CD4-positive, alpha-beta T cell treated with Interleukin-17A for 4 hours (primary cell): Measurements from ENCODE around the gene ADGRD2.

ENCODE experiments used
- DNase-seq: peaks from one replicate; pipeline ENCODE4 v3.0.0-alpha.2; 2020; ENCODE audit warnings: mixed read lengths

Gene ADGRD2

GRCh38 chr9:124458441-124458840, 8.2 kb downstream of the ADGRD2 start:
- no peak for DNase-seq

- no peak for DNase-seq
Measured at GRCh38 chr9:124462739-124463138, 12.5 kb downstream of the ADGRD2 start.

GRCh38 chr9:124465736-124466135, 15.5 kb downstream of the ADGRD2 start:
- no peak for DNase-seq

GRCh38 chr9:124467410-124468060, 17.3 kb downstream of the ADGRD2 start:
- DNase-seq = no peak

- no peak for DNase-seq
Measured at GRCh38 chr9:124468061-124468740, 17.9 kb downstream of the ADGRD2 start.

DNA sequence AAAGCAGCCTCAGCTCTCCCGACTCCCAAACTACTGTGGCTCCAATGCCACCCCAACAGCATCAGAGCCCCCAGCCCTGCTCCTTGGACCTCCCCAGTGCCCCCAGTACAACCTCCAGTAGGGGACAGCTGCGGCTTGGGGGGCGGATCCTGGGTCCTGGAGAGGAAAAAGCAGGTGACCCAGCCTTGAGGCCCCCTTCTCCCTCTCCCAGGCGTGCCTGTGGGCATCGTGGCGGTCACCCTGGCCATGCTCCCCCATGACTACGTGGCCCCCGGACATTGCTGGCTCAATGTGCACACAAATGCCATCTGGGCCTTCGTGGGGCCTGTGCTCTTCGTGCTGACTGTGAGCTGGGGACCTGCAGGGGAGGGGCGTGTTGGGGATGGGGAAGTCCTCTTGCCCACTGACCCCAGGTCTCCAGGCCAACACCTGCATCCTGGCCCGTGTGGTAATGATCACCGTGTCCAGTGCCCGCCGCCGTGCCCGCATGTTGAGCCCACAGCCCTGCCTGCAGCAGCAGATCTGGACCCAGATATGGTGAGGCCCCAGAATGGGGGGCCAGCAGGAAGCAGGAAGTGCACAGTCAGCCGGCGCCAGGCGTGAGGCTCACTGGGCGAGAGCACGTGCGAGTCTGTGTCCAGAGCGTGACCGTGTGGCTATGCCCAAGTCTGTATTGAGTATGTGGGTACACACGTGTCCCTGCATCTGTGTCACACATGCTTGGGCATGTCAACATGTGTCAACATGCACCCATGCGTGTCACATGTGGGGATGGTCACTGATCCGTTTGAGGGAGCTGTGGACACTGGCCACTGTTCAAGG, 19.0 kb downstream of the ADGRD2 start:
- no peak for DNase-seq

GRCh38 chr9:124470306-124470705, 20.1 kb downstream of the ADGRD2 start:
- DNase-seq = no peak

DNA sequence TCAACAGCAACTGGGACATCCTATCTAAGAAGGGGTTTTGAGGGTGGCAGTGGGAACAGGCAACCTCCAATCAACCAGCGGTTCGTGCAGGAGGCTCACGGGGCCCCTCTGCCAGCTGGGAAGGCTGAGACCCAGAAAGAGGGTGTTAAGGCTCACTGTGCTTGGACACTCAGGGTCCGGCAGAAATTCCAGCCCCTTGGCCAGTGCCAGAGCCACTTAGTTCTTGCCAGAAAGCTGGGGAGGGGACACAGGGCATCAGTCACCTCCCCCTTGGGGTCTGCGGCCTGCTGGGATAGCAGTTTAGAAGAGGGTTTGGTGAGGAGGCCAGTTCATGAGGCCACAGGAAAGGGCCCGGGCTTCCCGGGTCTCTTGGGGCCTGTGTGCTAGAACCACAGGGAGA, 20.5 kb downstream of the ADGRD2 start:
- no peak for DNase-seq

DNA sequence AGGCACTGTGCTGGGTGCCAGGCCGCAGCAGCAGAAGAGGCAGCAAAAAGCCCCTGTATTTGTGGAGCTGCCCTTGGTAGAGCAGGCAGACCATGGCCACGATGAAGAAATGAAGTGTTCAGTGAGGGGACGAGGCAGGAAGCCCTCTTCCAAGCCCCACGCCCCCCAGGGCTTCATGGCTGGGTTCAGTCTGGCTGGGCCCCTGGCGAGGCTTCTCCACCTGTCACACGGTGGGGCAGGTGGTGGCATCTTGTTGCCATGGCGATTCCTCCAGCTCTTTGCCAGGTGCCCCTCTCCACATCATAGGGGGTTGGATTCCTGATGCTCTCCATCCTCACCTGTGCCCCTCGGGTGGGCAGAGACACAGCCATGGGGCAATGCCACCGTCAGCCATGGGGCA, 21.5 kb downstream of the ADGRD2 start:
- DNase-seq = no peak

DNA sequence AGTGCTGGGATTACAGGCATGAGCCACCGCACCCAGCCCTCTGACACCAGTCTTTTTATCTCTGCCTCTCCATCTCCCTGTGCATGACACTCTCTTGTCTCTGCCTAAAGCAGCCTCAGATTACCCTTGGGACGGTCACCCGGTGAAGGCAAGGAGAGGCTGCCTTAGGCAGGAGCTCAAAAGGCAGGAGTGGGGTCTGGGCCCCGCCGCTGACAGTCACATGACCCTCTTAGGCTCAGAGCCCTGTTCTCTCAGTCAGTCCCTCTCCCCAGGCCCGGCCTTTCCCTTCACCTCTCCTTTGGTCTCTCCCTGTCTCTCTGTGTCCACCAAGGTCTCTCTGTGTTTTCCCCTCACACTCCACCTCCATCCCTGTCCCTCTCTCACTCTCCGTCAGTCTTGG, 22.5 kb downstream of the ADGRD2 start:
- DNase-seq = no peak

GRCh38 chr9:124473310-124473709, 23.1 kb downstream of the ADGRD2 start:
- no peak for DNase-seq

DNA sequence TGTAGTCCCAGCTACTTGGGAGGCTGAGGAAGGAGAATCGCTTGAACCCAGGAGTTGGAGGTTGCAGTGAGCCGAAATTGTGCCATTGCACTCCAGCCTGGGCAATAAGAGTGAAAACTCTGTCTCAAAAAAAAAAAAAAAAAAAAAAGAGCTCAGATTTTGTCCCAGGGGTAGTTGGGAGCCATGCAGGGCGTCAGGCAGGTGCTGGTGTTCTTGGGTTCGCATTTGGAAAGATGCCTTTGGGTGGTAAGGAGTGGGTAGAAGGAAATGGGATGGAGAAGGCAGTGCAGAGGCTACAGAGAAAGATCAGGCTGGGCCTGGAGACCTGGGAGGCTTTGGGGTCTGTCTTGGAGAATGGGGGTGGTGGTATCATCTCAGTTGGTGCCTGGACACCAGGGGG, 23.9 kb downstream of the ADGRD2 start:
- no peak for DNase-seq

DNA sequence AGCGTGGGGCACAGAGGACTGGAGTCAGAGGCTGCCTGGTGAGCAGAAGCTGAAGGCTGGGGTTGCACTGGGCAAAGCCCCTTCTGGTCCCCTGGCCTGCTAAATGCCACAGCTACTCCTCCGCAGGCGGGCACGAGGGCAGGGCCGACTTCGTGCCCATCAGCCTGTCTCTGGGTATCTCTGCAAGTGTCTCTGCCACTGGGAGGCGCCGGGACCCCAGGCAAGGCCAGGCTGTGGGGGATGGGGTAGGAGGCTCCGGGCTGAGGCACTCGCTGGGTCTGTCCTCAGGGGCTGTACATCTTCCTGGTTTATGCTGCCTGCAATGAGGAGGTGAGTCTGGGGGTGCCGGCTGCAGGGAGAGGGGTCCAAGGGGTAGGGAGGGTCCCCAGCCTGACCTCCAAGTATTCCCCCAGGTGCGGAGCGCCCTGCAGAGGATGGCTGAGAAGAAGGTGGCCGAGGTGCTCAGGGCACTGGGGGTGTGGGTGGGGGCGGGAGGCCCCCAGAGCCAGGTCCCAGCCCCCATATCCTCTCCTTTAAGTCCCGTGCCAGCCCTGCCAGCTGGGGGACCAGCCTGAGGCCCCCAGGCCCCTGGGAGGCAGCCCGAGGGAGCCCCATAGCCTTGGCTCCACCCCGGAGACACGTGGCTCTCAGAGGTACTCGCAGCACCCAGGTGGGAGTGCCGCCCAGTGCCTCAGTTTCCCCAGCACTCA, 25.1 kb downstream of the ADGRD2 start:
- no peak for DNase-seq

- no peak for DNase-seq
Measured at GRCh38 chr9:124475868-124476690, 25.8 kb downstream of the ADGRD2 start.

GRCh38 chr9:124477211-124477647, 27.0 kb downstream of the ADGRD2 start:
- no peak for DNase-seq

GRCh38 chr9:124477648-124478285, 27.5 kb downstream of the ADGRD2 start:
- no peak for DNase-seq

DNA sequence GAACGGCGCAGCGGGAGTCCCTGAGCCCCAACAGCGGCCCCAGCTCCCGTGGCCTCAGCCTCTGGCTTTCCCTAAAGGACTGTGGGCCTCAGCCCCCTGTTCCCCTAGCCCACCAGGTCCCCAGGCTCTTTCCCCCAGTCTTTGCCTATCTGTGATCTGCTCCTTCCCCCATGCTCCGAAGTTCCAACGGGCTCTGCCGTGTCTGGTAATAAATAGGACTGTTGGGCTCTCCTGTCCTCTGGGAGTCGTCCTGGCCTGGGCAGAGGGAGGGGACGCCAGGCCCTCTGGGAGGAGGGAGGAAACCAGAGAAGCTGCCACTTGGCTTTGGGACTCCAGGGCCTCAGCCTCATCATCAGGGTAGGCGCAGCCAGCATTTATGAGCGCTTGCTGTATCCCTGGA, 28.1 kb downstream of the ADGRD2 start:
- no peak for DNase-seq

DNA sequence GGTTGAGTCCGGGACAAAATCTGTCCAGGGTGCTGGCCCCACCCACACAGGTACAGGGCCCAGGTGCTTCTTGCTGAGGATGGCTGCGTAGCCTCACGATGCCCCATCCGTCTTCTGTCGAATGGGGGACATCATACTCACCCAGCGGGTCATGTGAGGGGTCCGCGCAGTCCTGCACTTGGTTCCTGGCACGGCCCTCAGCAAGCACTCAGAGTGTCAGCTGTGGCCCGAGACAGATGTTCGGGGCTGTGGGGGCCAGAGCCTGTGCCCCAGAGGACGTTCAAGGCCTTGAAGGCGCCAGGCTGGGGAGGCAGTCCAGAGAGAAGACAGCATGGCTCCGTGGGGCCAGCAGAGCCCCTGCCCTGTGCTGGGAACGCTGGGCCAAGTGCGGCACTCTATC, 29.1 kb downstream of the ADGRD2 start:
- no peak for DNase-seq

DNA sequence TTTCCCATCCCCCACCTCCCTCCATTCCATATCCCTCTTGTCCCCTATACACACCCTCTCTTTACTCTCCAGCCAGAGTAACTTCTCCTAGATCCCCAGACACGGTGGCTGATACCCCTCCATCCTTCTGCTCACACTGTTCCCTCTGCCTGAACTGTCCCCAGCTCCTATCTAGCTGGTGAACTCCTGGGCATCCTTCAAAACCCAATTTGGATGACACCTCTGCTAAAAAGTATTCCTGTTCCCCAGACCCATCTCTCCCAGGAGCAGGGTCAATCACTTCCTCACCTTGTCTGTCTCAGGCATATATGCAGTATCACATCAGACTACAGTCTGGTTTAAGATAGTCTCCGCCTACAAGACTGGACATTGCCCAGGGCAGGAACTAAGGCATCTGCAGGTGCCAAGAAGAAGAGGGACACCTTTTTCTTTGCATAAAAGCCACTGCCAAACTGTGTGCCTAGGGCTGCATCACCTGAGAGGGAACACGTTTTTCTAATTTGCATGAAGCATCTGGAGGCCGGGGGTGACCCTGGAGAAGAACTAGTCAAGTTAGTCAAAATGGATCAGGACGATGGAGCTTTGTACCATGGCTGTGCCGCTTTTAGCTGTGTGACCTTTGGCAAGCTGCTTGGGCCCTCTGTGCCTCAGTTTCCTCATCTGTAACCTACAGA, 29.8 kb downstream of the ADGRD2 start:
- no peak for DNase-seq

GRCh38 chr9:124480621-124480981, 30.4 kb downstream of the ADGRD2 start:
- DNase-seq = no peak

DNA sequence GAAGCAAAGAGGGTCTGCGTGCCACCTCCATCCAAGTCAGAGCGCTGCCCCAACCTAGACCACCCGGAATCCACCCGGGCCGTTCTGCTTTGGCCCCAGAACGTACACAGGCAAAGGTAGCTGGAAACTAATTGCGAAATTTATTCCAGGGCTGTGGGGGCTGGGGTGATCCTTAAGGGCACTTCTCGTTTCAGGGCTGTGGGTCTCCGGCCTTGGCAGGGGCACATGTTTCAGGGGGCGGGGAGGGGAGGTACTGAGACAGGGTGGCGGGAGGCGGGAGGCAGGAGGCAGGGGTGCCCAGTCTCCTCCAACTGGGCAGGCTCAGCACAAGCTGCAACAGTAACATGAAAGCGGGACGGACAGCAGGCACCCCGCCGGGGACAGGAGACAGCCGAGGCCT, 30.9 kb downstream of the ADGRD2 start:
- DNase-seq = no peak
